Activated T-helper 2 cell treated with anti-CD3 and anti-CD28 coated beads, Interferon-gamma antibody, Interleukin-2, Interleukin-4, amounts not matched to agents 10 μg/mL and 5 μg/mL and 100 μg/mL, durations not matched to agents 14 hours and 24 hours and 36 hours (primary cell): ENCODE data around the gene MGLL. TPM values are rescaled to one million over a fixed set of nuclear protein-coding genes. Genes with fewer than 3 reads are reported as not detected.
A peak's percentile ranks its signal among the peaks of the same experiment; 100 is the strongest.

ENCODE experiments used
- DNase-seq: peaks from one replicate; pipeline ENCODE4 v3.0.0; 2021; ENCODE audit warnings: low spot score
- H3K27ac Mint-ChIP-seq: one replicate; pipeline ENCODE4 v1.8.0; 2021; ENCODE audit warnings: mixed read lengths
- H3K27me3 Mint-ChIP-seq: one replicate; pipeline ENCODE4 v1.8.0; 2021; ENCODE audit warnings: low read depth, mixed read lengths
- H3K36me3 Mint-ChIP-seq: one replicate; pipeline ENCODE4 v1.8.0; 2021; ENCODE audit warnings: low read depth, mixed read lengths
- H3K4me1 Mint-ChIP-seq: one replicate; pipeline ENCODE4 v1.8.0; 2021; ENCODE audit warnings: low read depth, mixed read lengths
- H3K4me3 Mint-ChIP-seq: one replicate; pipeline ENCODE4 v1.8.0; 2021; ENCODE audit warnings: low read depth, mild to moderate bottlenecking, moderate library complexity, mixed read lengths
- H3K9me3 Mint-ChIP-seq: one replicate; pipeline ENCODE4 v1.8.0; 2021; ENCODE audit warnings: mixed read lengths
- intact Hi-C: fragments of 100-400 bp; cut with micrococcal nuclease; formaldehyde crosslinking; loops from one replicate; pipeline ENCODE4 v1.15.1; 2023
- total RNA-seq: library from RNA; stranded (reverse); gene quantifications from 2 replicates; pipeline ENCODE4 v1.2.3, GENCODE V29; 2022

Gene MGLL
- total RNA-seq, 1 donor from 2014 or later, result 6.6 TPM

GRCh38 chr3:127761441-127761801 lies 60.9 kb downstream of the MGLL start:
- Mint-ChIP-seq H3K4me1 (peaks cover 35% of the 10 kb centered on the region), H3K4me3 (no peak overlapping the region), H3K36me3 (no peaks in the 10 kb centered on the region), H3K27ac (no peak overlapping the region), H3K9me3 (no peaks in the 10 kb centered on the region), H3K27me3 (peaks cover 3% of the 10 kb centered on the region)
- DNase-seq, result no peak
- intact Hi-C loops, result no loop called here

- Mint-ChIP-seq H3K36me3 (no peaks in the 10 kb centered on the region), H3K27me3 (peaks cover 3% of the 10 kb centered on the region), H3K27ac (no peak overlapping the region), H3K4me3 (no peak overlapping the region), H3K9me3 (no peaks in the 10 kb centered on the region), H3K4me1 (peaks cover 35% of the 10 kb centered on the region)
- intact Hi-C loops, result no loop called here
- DNase-seq, result no peak
Observed at GRCh38 chr3:127760791-127761440, 61.4 kb downstream of the MGLL start.

GRCh38 chr3:127760361-127760760 lies 62.0 kb downstream of the MGLL start:
- Mint-ChIP-seq H3K27ac (no peak overlapping the region), H3K9me3 (no peaks in the 10 kb centered on the region), H3K36me3 (no peaks in the 10 kb centered on the region), H3K27me3 (peaks cover 3% of the 10 kb centered on the region), H3K4me1 (peaks cover 36% of the 10 kb centered on the region), H3K4me3 (no peak overlapping the region)
- intact Hi-C loops, result no loop called here
- no peak for DNase-seq

GRCh38 chr3:127759826-127760225 lies 62.5 kb downstream of the MGLL start:
- Mint-ChIP-seq H3K27me3 (peaks cover 3% of the 10 kb centered on the region), H3K9me3 (no peaks in the 10 kb centered on the region), H3K27ac (no peak overlapping the region)

GRCh38 chr3:127758013-127758412 lies 64.3 kb downstream of the MGLL start:
- H3K27me3 Mint-ChIP-seq, result peaks cover 1% of the 10 kb centered on the region
- H3K36me3 Mint-ChIP-seq, result no peaks in the 10 kb centered on the region
- peaks cover 36% of the 10 kb centered on the region for H3K4me1 Mint-ChIP-seq
- DNase-seq, result no peak
- no peak overlapping the region for H3K27ac Mint-ChIP-seq
- intact Hi-C loops, result no loop called here
- no peaks in the 10 kb centered on the region for H3K9me3 Mint-ChIP-seq
- no peak overlapping the region for H3K4me3 Mint-ChIP-seq

More at GRCh38 chr3:127759826-127760225, 62.5 kb downstream of the MGLL start:
- no peaks in the 10 kb centered on the region for H3K36me3 Mint-ChIP-seq
- intact Hi-C loops, result no loop called here
- no peak overlapping the region for H3K4me3 Mint-ChIP-seq
- H3K4me1 Mint-ChIP-seq, result peaks cover 36% of the 10 kb centered on the region
- DNase-seq, result no peak

- Mint-ChIP-seq H3K4me1 (peaks cover 36% of the 10 kb centered on the region), H3K9me3 (no peaks in the 10 kb centered on the region), H3K27me3 (peaks cover 2% of the 10 kb centered on the region), H3K4me3 (no peak overlapping the region), H3K36me3 (no peaks in the 10 kb centered on the region), H3K27ac (peak overlapping the region; percentile 77)
- DNase-seq, result no peak
- intact Hi-C loops, result no loop called here
Observed at GRCh38 chr3:127755305-127755681, 67.0 kb downstream of the MGLL start.

GRCh38 chr3:127754411-127755304 lies 67.7 kb downstream of the MGLL start:
- Mint-ChIP-seq H3K9me3 (no peaks in the 10 kb centered on the region), H3K4me1 (peaks cover 40% of the 10 kb centered on the region), H3K27me3 (peaks cover 2% of the 10 kb centered on the region), H3K4me3 (peak overlapping the region; percentile 18), H3K36me3 (no peaks in the 10 kb centered on the region), H3K27ac (peak overlapping the region; percentile 77)
- intact Hi-C loops, result loop anchor here (5.0 kb wide), 3 partner anchors 48 to 398 kb away; partner anchors contain the start of genes EEFSEC and MGLL
- no peak for DNase-seq

- H3K27me3 Mint-ChIP-seq, result peaks cover 2% of the 10 kb centered on the region
- DNase-seq, result no peak
- H3K36me3 Mint-ChIP-seq, result no peaks in the 10 kb centered on the region
- peak overlapping the region; percentile 77 for H3K27ac Mint-ChIP-seq
- H3K9me3 Mint-ChIP-seq, result no peaks in the 10 kb centered on the region
- intact Hi-C loops, result loop anchor here (5.0 kb wide), 3 partner anchors 48 to 398 kb away; partner anchors contain the start of genes EEFSEC and MGLL
- H3K4me1 Mint-ChIP-seq, result peaks cover 43% of the 10 kb centered on the region
- H3K4me3 Mint-ChIP-seq, result no peak overlapping the region
Observed at GRCh38 chr3:127753898-127754410, 68.4 kb downstream of the MGLL start.

GRCh38 chr3:127753338-127753737 lies 69.0 kb downstream of the MGLL start:
- no peak overlapping the region for H3K27ac Mint-ChIP-seq
- peaks cover 2% of the 10 kb centered on the region for H3K27me3 Mint-ChIP-seq
- H3K36me3 Mint-ChIP-seq, result no peaks in the 10 kb centered on the region
- DNase-seq, result no peak
- intact Hi-C loops, result loop anchor here (5.0 kb wide), 3 partner anchors 49 to 399 kb away; partner anchors contain the start of genes EEFSEC and MGLL
- no peaks in the 10 kb centered on the region for H3K9me3 Mint-ChIP-seq
- H3K4me1 Mint-ChIP-seq, result peaks cover 43% of the 10 kb centered on the region
- no peak overlapping the region for H3K4me3 Mint-ChIP-seq

- Mint-ChIP-seq H3K27ac (no peak overlapping the region), H3K27me3 (peaks cover 2% of the 10 kb centered on the region), H3K4me1 (peaks cover 43% of the 10 kb centered on the region), H3K36me3 (no peaks in the 10 kb centered on the region), H3K9me3 (no peaks in the 10 kb centered on the region), H3K4me3 (no peak overlapping the region)
- intact Hi-C loops, result loop anchor here (2.0 to 5.0 kb wide), 4 partner anchors 51 to 401 kb away; partner anchors contain the start of genes EEFSEC and MGLL
- DNase-seq, result no peak
Observed at GRCh38 chr3:127751782-127752181, 70.5 kb downstream of the MGLL start.

GRCh38 chr3:127751163-127751621 lies 71.1 kb downstream of the MGLL start:
- H3K27ac Mint-ChIP-seq, result no peak overlapping the region
- intact Hi-C loops, result loop anchor here (2.0 to 5.0 kb wide), 4 partner anchors 51 to 401 kb away; partner anchors contain the start of genes EEFSEC and MGLL
- H3K4me1 Mint-ChIP-seq, result peaks cover 40% of the 10 kb centered on the region
- no peaks in the 10 kb centered on the region for H3K36me3 Mint-ChIP-seq
- no peak for DNase-seq
- H3K9me3 Mint-ChIP-seq, result no peaks in the 10 kb centered on the region
- H3K27me3 Mint-ChIP-seq, result peaks cover 2% of the 10 kb centered on the region
- H3K4me3 Mint-ChIP-seq, result no peak overlapping the region

GRCh38 chr3:127750226-127751031 lies 71.9 kb downstream of the MGLL start:
- Mint-ChIP-seq H3K36me3 (no peaks in the 10 kb centered on the region), H3K27me3 (peaks cover 2% of the 10 kb centered on the region), H3K27ac (peak overlapping the region; percentile 72), H3K4me3 (peak overlapping the region; percentile 41), H3K4me1 (peaks cover 35% of the 10 kb centered on the region), H3K9me3 (no peaks in the 10 kb centered on the region)
- intact Hi-C loops, result loop anchor here (2.0 to 5.0 kb wide), 4 partner anchors 52 to 402 kb away; partner anchors contain the start of genes EEFSEC and MGLL
- DNase-seq, result no peak
